ENCODE measurements around the gene TMEM9B. TPM values are rescaled to one million over a fixed set of nuclear protein-coding genes. Genes with fewer than 3 reads are reported as not detected.

TMEM9B gene
- total RNA-seq, 2 donors from 2014 or later = 19.4 to 62.5 TPM

GRCh38 chr11:8956860-8957259 lies 7.4 kb downstream of the TMEM9B start:
- Histone ChIP-seq H3K4me3 (no peak overlapping the region), H3K27me3 (no peaks in the 10 kb centered on the region), H3K27ac (no peak overlapping the region), H3K4me1 (peaks cover 14% of the 10 kb centered on the region), H3K9me3 (no peaks in the 10 kb centered on the region), H3K36me3 (replicated peaks in 1 of 2; ENCODE audit: insufficient read depth in 1 of 2, low read depth in 2 of 2) (peaks cover 0 to 11% of the 10 kb centered on the region in 2 donors)
- DNase-seq = no peak
- no peak for ATAC-seq
- TF ChIP-seq POLR2A (IDR thresholded peaks at IDR 0.05) (no peak), CTCF (IDR thresholded peaks at IDR 0.05) (no peak)
- intact Hi-C loops (cut with DNase I) = no loop called here
- WGBS, 2 donors = 82 to 83% methylated on average over 4 of the region's 4 CpGs

DNA sequence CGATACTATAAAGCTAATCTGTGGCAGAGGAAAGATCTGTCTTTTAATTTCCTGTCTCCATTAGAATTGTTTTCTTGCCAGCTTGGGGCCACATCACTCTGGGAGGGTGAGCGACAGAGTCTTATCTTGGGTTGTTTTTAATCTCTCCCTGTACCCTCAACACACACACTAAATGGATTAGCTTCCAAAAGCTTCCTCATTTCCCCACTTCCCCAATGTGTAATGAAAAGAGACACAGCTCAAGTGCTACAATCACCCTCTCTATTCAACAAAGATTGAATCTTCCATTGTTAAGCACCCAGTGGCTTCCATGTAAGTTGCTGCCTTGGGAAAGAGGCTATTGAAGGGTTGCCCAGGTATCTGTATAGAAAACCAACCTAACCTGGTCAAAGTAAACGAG lies 15.4 kb downstream of the TMEM9B start:
- H3K36me3 ChIP-seq (replicated peaks in 1 of 2; ENCODE audit: insufficient read depth in 1 of 2, low read depth in 2 of 2) = peaks cover 0 to 9% of the 10 kb centered on the region in 2 donors
- no peaks in the 10 kb centered on the region for H3K9me3 ChIP-seq
- H3K27ac ChIP-seq = no peak overlapping the region
- intact Hi-C loops (cut with DNase I) = no loop called here
- no peak for ATAC-seq
- no peak overlapping the region for H3K4me3 ChIP-seq
- no peaks in the 10 kb centered on the region for H3K27me3 ChIP-seq
- no peak for DNase-seq
- WGBS, 2 donors = 62 to 76% methylated on average over 3 of the region's 3 CpGs
- TF ChIP-seq CTCF (IDR thresholded peaks at IDR 0.05) = no peak
- H3K4me1 ChIP-seq = no peaks in the 10 kb centered on the region

DNA sequence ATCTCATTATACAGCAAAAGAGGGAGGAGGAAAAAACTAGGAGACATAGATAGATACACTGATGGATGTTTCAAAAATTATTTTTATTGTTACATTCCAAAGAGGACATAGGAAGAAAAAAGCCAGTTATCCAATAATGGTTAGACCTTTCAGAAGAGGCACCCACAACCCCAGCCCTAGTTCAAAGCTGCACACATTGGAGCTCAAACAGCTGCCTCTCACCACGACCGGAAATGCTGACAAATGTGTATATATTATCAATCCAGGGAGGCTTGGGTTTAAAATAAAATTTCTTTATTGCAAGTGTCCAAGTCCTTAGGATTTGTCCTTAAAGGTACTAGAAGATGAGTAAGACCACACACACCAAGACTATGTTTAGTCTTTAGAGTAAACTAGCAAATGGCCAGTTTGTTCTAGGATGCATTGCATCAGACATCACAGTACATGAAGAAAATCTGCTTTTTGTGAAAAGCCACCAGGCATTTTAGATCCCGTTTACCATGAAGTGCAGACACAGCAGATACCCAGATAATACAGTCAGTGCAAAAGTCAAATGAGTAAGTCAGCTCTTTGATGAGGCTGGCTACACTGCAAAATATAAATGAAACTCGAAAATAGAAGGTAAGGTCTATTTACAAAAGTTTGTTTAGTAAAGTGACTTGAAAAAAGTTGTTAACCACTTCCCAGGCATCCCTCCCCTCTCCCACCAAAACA lies 16.9 kb downstream of the TMEM9B start:
- 73 to 89% methylated on average over 4 of the region's 4 CpGs for WGBS, 2 donors
- Histone ChIP-seq H3K27me3 (no peaks in the 10 kb centered on the region), H3K36me3 (replicated peaks in 1 of 2; ENCODE audit: insufficient read depth in 1 of 2, low read depth in 2 of 2) (peaks cover 0 to 3% of the 10 kb centered on the region in 2 donors)

DNA sequence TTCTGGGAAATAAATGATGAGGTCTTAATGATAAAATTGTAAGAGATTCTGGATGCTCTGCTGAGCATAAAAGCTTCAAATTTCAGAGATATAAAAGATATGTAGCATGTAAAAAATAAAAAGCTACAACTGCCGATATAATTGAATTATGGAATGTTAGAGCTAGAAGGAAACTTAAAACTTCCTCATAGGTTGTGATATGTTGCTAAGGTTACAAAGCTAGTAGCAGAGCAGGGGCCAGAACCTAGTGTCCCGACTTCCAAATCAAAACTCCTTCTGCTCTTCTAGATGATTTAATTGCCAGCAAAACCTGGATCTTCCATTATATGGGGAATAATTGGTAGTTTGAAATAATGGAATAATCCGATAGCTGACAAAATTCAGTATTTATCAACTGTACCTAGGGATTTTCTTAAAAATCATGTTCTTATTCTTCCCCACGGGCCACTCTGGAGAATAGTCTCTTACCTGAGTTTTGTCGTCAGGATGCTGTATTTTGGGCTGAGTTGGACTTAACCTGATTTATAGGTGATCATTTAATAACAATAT lies 21.6 kb downstream of the TMEM9B start, which contains the start of gene ASCL3:
ASCL3 (minus strand) TSS at position 499 of the 549 bp plus-strand sequence. CDS start 4,855 bp downstream, outside the sequence.
- 54 to 61% methylated on average over 5 of the region's 5 CpGs for WGBS, 2 donors
- intact Hi-C loops (cut with DNase I) = no loop called here
- H3K27me3 ChIP-seq = no peaks in the 10 kb centered on the region
- TF ChIP-seq POLR2A (IDR thresholded peaks at IDR 0.05) (no peak), CTCF (IDR thresholded peaks at IDR 0.05) (no peak)
- no peak for ATAC-seq
- H3K4me3 ChIP-seq = no peak within 1 kb of the TSS
- no peaks in the 10 kb centered on the region for H3K4me1 ChIP-seq
- no peaks in the 10 kb centered on the region for H3K9me3 ChIP-seq
- DNase-seq = no peak
- peaks cover 0 to under 1% of the 10 kb centered on the region in 2 donors for H3K36me3 ChIP-seq (replicated peaks in 1 of 2; ENCODE audit: insufficient read depth in 1 of 2, low read depth in 2 of 2)
- no peak within 1 kb of the TSS for H3K27ac ChIP-seq

More for the DNA sequence above, 16.9 kb downstream of the TMEM9B start:
- intact Hi-C loops (cut with DNase I) = no loop called here
- no peaks in the 10 kb centered on the region for H3K4me1 ChIP-seq
- DNase-seq (no peak), ATAC-seq (no peak)
- H3K9me3 ChIP-seq = no peaks in the 10 kb centered on the region
- TF ChIP-seq POLR2A (IDR thresholded peaks at IDR 0.05) (no peak), CTCF (IDR thresholded peaks at IDR 0.05) (no peak)
- no peak overlapping the region for H3K27ac ChIP-seq
- no peak overlapping the region for H3K4me3 ChIP-seq
